Epithelial cell of proximal tubule (primary cell): ENCODE measurements around the gene TPR. TPM values are rescaled to one million over a fixed set of nuclear protein-coding genes. Genes with fewer than 3 reads are reported as not detected.

Source experiments
- DNase-seq: peaks from one replicate; pipeline ENCODE4 v3.0.0-alpha.2; 2011; ENCODE audit warnings: low read depth
- H3K4me3 ChIP-seq: 2 replicates; pipeline ENCODE4 v1.5.1; 2011; ENCODE audit warnings: low read depth, mild to moderate bottlenecking, low read length
- total RNA-seq: library from RNA; depleted of rRNA; stranded (reverse); fragments of >200 nt; gene quantifications from 2 replicates; pipeline ENCODE4 v1.2.3, GENCODE V29; 2015
- TF ChIP-seq, protein P1 (sequence below): conservative IDR thresholded peaks from 2 replicates; pipeline ENCODE4 v1.5.1; 2012; ENCODE audit warnings: low read depth, mild to moderate bottlenecking, low read length

Gene TPR
- total RNA-seq, 1 donor from 2014 or later, result 40.5 TPM

DNA sequence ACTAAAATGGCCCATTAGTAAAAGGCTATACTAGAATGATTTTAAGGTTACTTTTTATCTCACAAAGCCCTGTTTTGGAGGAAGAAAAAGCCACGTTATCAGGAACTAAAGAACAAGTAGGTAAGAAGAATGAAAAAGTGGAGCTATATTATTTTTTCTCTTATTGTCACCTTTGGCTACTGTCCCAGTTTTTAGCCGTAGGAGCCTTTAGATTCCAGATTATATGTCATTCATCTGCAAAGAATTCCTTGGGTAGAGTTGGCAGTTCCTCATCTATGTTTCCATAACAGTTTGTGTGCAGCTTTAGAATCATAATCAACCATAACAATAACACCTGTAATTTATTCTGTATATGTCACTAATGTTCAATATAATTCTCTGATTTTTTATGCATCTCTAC lies 83.8 kb downstream of the TPR start:
- TF ChIP-seq, protein P1, sequence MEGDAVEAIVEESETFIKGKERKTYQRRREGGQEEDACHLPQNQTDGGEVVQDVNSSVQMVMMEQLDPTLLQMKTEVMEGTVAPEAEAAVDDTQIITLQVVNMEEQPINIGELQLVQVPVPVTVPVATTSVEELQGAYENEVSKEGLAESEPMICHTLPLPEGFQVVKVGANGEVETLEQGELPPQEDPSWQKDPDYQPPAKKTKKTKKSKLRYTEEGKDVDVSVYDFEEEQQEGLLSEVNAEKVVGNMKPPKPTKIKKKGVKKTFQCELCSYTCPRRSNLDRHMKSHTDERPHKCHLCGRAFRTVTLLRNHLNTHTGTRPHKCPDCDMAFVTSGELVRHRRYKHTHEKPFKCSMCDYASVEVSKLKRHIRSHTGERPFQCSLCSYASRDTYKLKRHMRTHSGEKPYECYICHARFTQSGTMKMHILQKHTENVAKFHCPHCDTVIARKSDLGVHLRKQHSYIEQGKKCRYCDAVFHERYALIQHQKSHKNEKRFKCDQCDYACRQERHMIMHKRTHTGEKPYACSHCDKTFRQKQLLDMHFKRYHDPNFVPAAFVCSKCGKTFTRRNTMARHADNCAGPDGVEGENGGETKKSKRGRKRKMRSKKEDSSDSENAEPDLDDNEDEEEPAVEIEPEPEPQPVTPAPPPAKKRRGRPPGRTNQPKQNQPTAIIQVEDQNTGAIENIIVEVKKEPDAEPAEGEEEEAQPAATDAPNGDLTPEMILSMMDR, result no peak
- no peak for DNase-seq
- H3K4me3 ChIP-seq, result no peak overlapping the region

DNA sequence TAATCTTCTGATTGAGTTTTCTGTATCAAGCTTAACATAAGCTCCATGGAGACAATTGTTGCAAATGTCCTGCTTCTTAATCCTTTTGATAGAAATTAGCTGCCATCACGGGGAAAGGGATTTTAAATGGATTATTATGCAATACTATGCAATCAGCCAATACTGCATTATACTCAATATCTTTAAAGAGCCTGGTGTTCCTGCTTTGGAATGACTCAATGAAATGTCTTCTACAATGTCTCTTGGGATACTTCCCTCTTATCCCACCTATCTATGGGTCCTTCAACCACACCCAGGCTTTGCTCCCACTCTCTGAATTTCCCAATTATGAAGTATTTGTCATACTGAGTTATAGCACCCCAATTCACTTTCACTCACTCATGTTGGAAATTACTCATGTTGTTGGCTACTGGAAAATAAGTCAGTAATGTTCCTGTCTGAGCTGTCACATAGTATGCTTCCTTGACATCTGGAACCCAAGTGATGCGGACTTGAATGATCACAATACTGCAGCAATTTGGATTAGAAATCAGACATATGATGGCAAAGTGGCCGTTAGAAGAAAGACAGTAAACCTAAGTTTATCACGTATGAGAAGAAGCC lies 85.0 kb downstream of the TPR start:
- no peak for DNase-seq
- TF ChIP-seq, protein P1, result no peak
- H3K4me3 ChIP-seq, result no peak overlapping the region

DNA sequence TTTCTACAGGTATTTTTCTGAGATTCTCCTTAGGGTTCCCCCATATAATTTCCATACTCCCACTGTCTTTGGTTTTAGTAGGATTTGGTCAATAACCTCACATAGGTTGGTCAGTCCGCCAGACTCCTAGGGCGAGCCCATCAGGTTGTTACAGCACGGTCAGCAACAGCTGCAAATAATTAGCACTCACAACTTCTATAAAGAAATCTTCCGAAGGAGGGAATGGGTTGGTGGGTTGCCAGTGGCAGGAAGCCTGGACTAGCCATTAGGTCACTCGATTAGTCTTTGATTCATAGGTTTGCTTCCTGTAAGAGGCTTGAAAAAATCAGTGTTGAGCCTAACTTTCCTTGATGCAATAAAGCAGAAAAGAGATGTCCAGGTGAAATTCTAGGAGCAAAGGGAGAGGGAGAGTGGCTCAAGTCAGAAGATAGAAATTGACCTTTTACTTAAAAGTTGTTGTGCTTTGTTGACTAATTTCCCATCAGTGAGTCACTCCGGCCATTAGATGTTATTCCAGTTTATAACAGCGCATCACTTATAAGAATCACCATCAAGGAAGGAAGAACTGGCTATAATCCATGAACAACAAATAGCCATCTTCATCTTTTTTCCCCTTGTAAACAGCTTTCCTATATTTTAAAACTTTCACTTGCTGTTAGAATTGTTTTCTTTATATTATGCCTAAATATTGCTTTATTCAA lies 88.3 kb downstream of the TPR start:
- TF ChIP-seq, protein P1, result no peak
- DNase-seq, result no peak
- H3K4me3 ChIP-seq, result no peak overlapping the region

DNA sequence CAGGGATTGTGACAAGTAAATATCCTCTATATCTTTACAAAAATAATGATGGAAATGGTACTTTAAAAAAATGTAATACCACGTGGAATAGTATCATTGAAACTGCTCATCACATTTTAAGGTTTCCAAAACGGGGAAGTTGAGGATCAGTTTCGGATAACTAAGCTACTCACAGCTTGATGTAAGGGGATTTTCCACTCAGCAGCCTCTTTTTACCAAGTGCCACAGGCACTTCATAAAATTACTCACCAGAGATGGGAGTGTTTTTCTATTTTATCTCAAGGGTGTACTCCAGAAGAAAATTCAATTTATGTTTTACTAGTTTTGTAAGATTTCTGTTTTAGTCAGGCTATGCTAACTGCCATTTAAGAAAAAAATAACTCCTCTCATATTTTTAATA lies 91.7 kb downstream of the TPR start:
- no peak for DNase-seq
- TF ChIP-seq, protein P1, result no peak
- no peak overlapping the region for H3K4me3 ChIP-seq

DNA sequence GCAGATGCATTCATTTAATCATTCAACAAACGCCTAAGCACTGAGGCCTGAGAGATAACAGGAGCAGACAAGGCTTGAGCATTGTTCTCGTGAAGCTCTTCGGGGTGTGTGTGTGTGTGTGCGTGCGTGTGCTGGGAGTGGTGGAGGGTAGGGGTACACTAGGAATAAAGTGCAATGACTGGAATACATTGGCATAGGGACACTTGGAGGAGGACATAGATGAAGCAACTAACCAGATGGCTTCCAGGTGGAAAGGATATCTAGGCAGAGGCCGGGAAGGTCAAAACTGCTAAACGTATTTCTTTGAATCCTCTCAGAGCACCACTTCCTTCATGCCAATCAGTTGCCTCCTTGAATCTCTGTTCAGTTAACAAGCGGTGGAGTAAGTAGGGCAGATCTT lies 92.6 kb downstream of the TPR start:
- H3K4me3 ChIP-seq, result no peak overlapping the region
- no peak for DNase-seq
- TF ChIP-seq, protein P1, result no peak

DNA sequence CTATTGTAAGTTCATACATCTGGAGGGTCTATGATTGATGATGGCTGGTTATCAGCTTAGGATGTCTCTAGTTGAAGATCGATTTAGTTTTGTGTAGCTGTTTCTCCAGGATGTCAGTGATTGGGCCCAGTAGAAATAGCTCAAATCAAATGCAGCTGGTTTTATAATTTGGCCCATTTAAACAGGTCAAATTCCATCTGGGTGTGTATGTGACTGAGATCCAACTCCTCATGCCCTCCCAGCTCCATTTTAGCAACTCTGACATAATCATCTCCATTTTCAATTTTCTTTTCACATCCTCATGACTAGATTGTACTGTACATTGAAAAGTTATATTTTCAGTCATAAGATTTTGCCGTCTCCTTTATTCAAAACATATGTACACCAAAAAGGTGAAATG lies 99.2 kb downstream of the TPR start:
- no peak overlapping the region for H3K4me3 ChIP-seq
- TF ChIP-seq, protein P1, result no peak
- DNase-seq, result no peak

DNA sequence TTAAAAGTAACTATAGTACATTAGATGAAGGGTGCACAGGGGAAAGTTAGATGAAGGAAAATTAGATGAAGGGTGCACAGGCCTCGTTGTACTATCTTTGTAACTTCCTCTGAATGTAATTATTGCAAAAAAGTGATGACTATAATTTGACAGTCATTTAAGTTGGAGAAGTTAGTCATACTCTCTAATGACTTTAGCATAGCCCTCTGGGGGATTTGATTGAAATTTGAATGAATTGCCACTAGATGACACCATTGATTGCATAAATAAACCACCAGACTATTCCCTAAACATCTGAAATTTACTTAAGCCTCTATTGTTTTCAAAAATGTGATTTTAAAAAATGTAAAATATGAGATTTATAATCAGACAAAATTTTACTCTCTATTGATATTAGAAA lies 102.6 kb downstream of the TPR start:
- no peak overlapping the region for H3K4me3 ChIP-seq
- no peak for DNase-seq
- TF ChIP-seq, protein P1, result peak; percentile 14
